ENCODE data around the gene MED23. TPM values are rescaled to one million over a fixed set of nuclear protein-coding genes. Genes with fewer than 3 reads are reported as not detected.

The MED23 gene
- total and polyA plus RNA-seq, 9 of the 15 experiments (the other 6 are each of a cell fraction or from before 2014, with no cell fraction given): 13.7 to 61.2 (median 27.2) TPM

DNA sequence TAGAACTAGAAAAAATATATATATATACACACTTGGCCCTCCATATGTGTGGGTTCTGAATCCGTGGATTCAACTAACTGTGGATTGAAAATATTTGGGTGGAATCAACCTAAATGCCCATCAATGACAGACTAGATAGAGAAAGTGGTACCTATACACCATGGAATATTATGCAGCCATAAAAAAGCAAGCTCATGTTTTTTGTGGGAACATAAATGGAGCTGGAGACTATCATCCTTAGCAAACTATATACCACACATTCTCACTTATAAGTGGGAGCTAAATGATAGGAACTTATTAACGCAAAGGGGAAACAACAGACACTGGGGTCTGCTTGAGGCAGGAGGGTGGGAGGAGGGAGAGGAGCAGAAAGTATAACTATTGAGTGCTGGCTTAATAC, 45.1 kb upstream of the MED23 start (continued):
- no peak for TF ChIP-seq HOXB6 (CRISPR knock-in tag; IDR thresholded peaks at IDR 0.05; ENCODE audit: borderline replicate concordance)
- TF ChIP-seq FOXP1 (CRISPR knock-in tag; IDR thresholded peaks at IDR 0.05): no peak
- TF ChIP-seq TAF7 (tag; IDR thresholded peaks at IDR 0.05): no peak
- TF ChIP-seq KLF16 (IDR thresholded peaks at IDR 0.05): no peak
- TF ChIP-seq, protein P1, sequence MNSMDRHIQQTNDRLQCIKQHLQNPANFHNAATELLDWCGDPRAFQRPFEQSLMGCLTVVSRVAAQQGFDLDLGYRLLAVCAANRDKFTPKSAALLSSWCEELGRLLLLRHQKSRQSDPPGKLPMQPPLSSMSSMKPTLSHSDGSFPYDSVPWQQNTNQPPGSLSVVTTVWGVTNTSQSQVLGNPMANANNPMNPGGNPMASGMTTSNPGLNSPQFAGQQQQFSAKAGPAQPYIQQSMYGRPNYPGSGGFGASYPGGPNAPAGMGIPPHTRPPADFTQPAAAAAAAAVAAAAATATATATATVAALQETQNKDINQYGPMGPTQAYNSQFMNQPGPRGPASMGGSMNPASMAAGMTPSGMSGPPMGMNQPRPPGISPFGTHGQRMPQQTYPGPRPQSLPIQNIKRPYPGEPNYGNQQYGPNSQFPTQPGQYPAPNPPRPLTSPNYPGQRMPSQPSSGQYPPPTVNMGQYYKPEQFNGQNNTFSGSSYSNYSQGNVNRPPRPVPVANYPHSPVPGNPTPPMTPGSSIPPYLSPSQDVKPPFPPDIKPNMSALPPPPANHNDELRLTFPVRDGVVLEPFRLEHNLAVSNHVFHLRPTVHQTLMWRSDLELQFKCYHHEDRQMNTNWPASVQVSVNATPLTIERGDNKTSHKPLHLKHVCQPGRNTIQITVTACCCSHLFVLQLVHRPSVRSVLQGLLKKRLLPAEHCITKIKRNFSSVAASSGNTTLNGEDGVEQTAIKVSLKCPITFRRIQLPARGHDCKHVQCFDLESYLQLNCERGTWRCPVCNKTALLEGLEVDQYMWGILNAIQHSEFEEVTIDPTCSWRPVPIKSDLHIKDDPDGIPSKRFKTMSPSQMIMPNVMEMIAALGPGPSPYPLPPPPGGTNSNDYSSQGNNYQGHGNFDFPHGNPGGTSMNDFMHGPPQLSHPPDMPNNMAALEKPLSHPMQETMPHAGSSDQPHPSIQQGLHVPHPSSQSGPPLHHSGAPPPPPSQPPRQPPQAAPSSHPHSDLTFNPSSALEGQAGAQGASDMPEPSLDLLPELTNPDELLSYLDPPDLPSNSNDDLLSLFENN (IDR thresholded peaks at IDR 0.05; ENCODE audit: low read depth in 2 of 2, low read length in 2 of 2): no peak
- TF ChIP-seq BACH1 (tag; IDR thresholded peaks at IDR 0.05): no peak
- TF ChIP-seq, protein P2, sequence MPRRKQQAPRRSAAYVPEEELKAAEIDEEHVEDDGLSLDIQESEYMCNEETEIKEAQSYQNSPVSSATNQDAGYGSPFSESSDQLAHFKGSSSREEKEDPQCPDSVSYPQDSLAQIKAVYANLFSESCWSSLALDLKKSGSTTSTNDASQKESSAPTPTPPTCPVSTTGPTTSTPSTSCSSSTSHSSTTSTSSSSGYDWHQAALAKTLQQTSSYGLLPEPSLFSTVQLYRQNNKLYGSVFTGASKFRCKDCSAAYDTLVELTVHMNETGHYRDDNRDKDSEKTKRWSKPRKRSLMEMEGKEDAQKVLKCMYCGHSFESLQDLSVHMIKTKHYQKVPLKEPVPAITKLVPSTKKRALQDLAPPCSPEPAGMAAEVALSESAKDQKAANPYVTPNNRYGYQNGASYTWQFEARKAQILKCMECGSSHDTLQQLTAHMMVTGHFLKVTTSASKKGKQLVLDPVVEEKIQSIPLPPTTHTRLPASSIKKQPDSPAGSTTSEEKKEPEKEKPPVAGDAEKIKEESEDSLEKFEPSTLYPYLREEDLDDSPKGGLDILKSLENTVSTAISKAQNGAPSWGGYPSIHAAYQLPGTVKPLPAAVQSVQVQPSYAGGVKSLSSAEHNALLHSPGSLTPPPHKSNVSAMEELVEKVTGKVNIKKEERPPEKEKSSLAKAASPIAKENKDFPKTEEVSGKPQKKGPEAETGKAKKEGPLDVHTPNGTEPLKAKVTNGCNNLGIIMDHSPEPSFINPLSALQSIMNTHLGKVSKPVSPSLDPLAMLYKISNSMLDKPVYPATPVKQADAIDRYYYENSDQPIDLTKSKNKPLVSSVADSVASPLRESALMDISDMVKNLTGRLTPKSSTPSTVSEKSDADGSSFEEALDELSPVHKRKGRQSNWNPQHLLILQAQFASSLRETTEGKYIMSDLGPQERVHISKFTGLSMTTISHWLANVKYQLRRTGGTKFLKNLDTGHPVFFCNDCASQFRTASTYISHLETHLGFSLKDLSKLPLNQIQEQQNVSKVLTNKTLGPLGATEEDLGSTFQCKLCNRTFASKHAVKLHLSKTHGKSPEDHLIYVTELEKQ (CRISPR knock-in tag; IDR thresholded peaks at IDR 0.05): no peak
- TF ChIP-seq LCOR (CRISPR knock-in tag; IDR thresholded peaks at IDR 0.05): no peak
- TF ChIP-seq ZFX (CRISPR knock-in tag; IDR thresholded peaks at IDR 0.05): no peak
- TF ChIP-seq TEAD4 (IDR thresholded peaks at IDR 0.05; ENCODE audit: low read length): no peak
- no peak for TF ChIP-seq TEAD4 (CRISPR knock-in tag; IDR thresholded peaks at IDR 0.05; ENCODE audit: borderline replicate concordance)
- TF ChIP-seq, protein P3, sequence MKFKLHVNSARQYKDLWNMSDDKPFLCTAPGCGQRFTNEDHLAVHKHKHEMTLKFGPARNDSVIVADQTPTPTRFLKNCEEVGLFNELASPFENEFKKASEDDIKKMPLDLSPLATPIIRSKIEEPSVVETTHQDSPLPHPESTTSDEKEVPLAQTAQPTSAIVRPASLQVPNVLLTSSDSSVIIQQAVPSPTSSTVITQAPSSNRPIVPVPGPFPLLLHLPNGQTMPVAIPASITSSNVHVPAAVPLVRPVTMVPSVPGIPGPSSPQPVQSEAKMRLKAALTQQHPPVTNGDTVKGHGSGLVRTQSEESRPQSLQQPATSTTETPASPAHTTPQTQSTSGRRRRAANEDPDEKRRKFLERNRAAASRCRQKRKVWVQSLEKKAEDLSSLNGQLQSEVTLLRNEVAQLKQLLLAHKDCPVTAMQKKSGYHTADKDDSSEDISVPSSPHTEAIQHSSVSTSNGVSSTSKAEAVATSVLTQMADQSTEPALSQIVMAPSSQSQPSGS (CRISPR knock-in tag; IDR thresholded peaks at IDR 0.05): no peak
- TF ChIP-seq, protein P4, sequence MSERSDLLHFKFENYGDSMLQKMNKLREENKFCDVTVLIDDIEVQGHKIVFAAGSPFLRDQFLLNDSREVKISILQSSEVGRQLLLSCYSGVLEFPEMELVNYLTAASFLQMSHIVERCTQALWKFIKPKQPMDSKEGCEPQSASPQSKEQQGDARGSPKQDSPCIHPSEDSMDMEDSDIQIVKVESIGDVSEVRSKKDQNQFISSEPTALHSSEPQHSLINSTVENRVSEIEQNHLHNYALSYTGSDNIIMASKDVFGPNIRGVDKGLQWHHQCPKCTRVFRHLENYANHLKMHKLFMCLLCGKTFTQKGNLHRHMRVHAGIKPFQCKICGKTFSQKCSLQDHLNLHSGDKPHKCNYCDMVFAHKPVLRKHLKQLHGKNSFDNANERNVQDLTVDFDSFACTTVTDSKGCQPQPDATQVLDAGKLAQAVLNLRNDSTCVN (CRISPR knock-in tag; IDR thresholded peaks at IDR 0.05): no peak
- TF ChIP-seq RBM25 (IDR thresholded peaks at IDR 0.05; ENCODE audit: low read depth, low read length, severe bottlenecking): peak; percentile 24
- no peak for TF ChIP-seq ZNF274 (IDR thresholded peaks at IDR 0.05; ENCODE audit: borderline replicate concordance, low read depth, low read length)
